Upper lobe of right lung (tissue), 1 donor: ENCODE measurements around the gene MRPL1. TPM values are rescaled to one million over a fixed set of nuclear protein-coding genes. Genes with fewer than 3 reads are reported as not detected.
A peak's percentile ranks its signal among the peaks of the same experiment; 100 is the strongest.
"Not testable (repeated sequence)": the region's sequence is repeated elsewhere in the genome, so short reads cannot be mapped to it uniquely, and the experiment has no call there.

Experiments used
- ATAC-seq: fragments of 200-7000 bp; cut with Tn5 transposase; one replicate; pipeline ENCODE4 v1.9.1; 2020; ENCODE audit warnings: mild to moderate bottlenecking, moderate library complexity
- DNase-seq: peaks from one replicate; pipeline ENCODE4 v3.0.0-alpha.2; 2020
- H3K27ac ChIP-seq: fragments of 200-600 bp; one replicate; pipeline ENCODE4 v1.8.0; 2022
- H3K27me3 ChIP-seq: fragments of 200-600 bp; one replicate; pipeline ENCODE4 v1.8.0; 2022; ENCODE audit warnings: mild to moderate bottlenecking
- H3K36me3 ChIP-seq: fragments of 200-600 bp; one replicate; pipeline ENCODE4 v1.8.0; 2022
- H3K4me1 ChIP-seq: fragments of 200-600 bp; one replicate; pipeline ENCODE4 v1.8.0; 2022
- H3K4me3 ChIP-seq: fragments of 200-600 bp; one replicate; pipeline ENCODE4 v1.8.0; 2022; ENCODE audit warnings: mild to moderate bottlenecking
- H3K9me3 ChIP-seq: fragments of 200-600 bp; one replicate; pipeline ENCODE4 v1.8.0; 2022
- CTCF ChIP-seq: fragments of 200-600 bp; IDR thresholded peaks from one replicate; pipeline ENCODE4 v1.8.0; 2022; ENCODE audit warnings: antibody characterized with exemption
- intact Hi-C: fragments of 100-400 bp; cut with DNase I; formaldehyde crosslinking; loops from one replicate; pipeline ENCODE4 v1.11.0; 2022
- total RNA-seq: library from RNA; stranded (reverse); fragmentation: NEBNext Ultra II Directional; extraction: Animal tissue kit (Norgen Biotek cat#: 25700); gene quantifications from one replicate; pipeline ENCODE4 v1.2.1, GENCODE V29; 2021
- donor health status: DM: no; HTN: yes; CAD: no; lungs with severe emphysema.

The MRPL1 gene
- total RNA-seq, 1 donor from 2014 or later = 17.6 TPM

DNA sequence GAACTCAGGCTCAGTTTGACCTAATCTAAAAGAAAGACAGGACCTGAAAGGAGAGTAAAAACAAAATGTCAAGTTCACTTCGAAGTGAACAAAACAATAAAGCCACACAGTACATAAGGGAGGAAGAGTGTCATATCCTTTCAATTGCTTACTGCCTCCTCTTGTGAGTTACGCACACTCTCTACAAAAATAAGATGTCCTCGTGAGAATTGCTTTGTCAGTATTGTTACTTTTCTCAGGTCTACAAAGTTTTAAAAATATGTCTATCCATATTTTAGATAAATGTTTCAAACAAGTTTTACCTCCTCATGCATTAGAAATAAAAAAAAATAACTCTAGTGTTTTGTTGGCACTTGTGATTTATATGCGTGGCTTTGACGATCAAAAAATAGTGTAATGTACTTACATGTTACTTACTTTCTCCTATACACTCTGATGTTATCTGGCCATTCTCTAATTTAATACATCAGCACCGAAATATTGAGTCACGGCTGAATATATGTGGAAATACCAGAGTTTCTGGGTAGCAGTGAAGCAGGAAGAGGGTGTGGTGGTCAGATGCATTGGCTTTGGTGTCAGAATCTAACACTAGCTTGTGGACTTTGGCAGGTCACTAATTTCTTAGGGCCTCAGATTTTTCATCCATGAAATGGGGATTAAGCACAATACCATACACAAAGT lies 8.1 kb upstream of the MRPL1 start:
- Histone ChIP-seq H3K27me3 (no peaks in the 10 kb centered on the region), H3K36me3 (no peaks in the 10 kb centered on the region), H3K27ac (peak overlapping the region; percentile 74), H3K9me3 (no peaks in the 10 kb centered on the region), H3K4me1 (no peaks in the 10 kb centered on the region), H3K4me3 (no peak overlapping the region)
- no peak for TF ChIP-seq CTCF
- DNase-seq = no peak
- ATAC-seq = peak; percentile 41
- intact Hi-C loops = no loop called here

- H3K4me3 ChIP-seq = no peak overlapping the region
- no peaks in the 10 kb centered on the region for H3K4me1 ChIP-seq
- no peaks in the 10 kb centered on the region for H3K9me3 ChIP-seq
- H3K27ac ChIP-seq = no peak overlapping the region
- H3K36me3 ChIP-seq = no peaks in the 10 kb centered on the region
- no peaks in the 10 kb centered on the region for H3K27me3 ChIP-seq
- intact Hi-C loops = no loop called here
- DNase-seq (no peak), ATAC-seq (no peak)
- TF ChIP-seq CTCF = no peak
Measured at GRCh38 chr4:77856152-77856551, 6.5 kb upstream of the MRPL1 start.

- intact Hi-C loops = no loop called here
Measured at GRCh38 chr4:77859256-77859655, 3.4 kb upstream of the MRPL1 start.

DNA sequence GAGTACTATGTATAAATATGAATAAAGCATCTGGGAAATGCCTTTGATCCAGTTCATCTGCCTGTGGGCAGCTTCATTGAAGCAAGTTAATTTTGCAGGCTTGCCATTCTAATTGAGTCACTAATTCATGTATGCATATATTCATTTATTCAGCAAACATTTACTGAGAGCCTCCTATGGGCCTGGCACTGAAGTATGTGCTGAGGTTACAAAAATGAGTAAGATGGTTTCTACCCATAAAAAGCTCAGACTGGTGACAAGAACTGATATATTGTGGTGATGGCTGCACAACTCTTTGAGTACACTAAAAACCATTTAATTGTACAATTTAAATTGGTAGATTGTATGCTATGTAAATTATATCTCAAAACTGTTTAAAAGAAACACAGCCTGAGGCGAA lies 1.1 kb upstream of the MRPL1 start:
- Histone ChIP-seq H3K27me3 (no peaks in the 10 kb centered on the region), H3K9me3 (no peaks in the 10 kb centered on the region), H3K27ac (peak overlapping the region; percentile 99), H3K4me1 (peaks cover 9% of the 10 kb centered on the region), H3K4me3 (no peak overlapping the region), H3K36me3 (no peaks in the 10 kb centered on the region)
- ATAC-seq = no peak
- DNase-seq = no peak
- no peak for TF ChIP-seq CTCF
- intact Hi-C loops = no loop called here

More at GRCh38 chr4:77859256-77859655, 3.4 kb upstream of the MRPL1 start:
- no peak overlapping the region for H3K4me3 ChIP-seq
- ATAC-seq (no peak), DNase-seq (no peak)
- no peaks in the 10 kb centered on the region for H3K36me3 ChIP-seq
- TF ChIP-seq CTCF = no peak
- no peak overlapping the region for H3K27ac ChIP-seq
- H3K4me1 ChIP-seq = peaks cover 9% of the 10 kb centered on the region
- no peaks in the 10 kb centered on the region for H3K9me3 ChIP-seq
- H3K27me3 ChIP-seq = no peaks in the 10 kb centered on the region

- DNase-seq = not testable (repeated sequence)
Measured at GRCh38 chr4:77863341-77863740, 711 bp downstream of the MRPL1 start.

DNA sequence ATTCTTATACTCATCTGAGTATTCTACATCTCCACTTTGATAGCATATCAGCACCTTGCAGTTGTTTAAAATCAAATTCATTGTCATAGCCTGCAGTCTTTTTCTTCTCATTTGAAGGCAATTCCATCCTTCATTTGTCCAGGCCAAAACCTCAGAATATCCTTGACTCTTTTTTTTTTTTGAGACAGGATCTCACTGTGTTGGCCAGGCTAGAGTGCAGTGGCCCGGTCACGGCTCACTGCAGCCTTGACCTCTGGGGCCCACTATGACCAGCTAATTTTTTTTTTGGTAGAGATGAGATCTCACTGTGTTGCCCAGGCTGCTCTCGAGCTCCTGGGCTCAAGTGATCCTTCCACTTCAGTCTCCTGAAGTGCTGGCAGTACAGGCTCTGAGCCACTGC lies 2.6 kb downstream of the MRPL1 start:
- no peak for TF ChIP-seq CTCF
- DNase-seq (no peak), ATAC-seq (no peak)
- intact Hi-C loops = no loop called here
- Histone ChIP-seq H3K27ac (no peak overlapping the region), H3K36me3 (no peaks in the 10 kb centered on the region), H3K9me3 (no peaks in the 10 kb centered on the region), H3K4me3 (no peak overlapping the region), H3K27me3 (no peaks in the 10 kb centered on the region), H3K4me1 (peaks cover 9% of the 10 kb centered on the region)

More at GRCh38 chr4:77863341-77863740, 711 bp downstream of the MRPL1 start:
- H3K27me3 ChIP-seq, intact Hi-C loops, H3K4me1 ChIP-seq, ATAC-seq, H3K36me3 ChIP-seq, H3K9me3 ChIP-seq: not testable (repeated sequence)
- Histone ChIP-seq H3K4me3 (peak overlapping the region; percentile 71), H3K27ac (peak overlapping the region; percentile 99)
